NCI-H128 (cell line): ENCODE data around the gene TMC8.

ENCODE experiments used
- DNase-seq: peaks from one replicate; lab custom pipeline; 2025; ENCODE audit not compliant: unreplicated experiment; lab: John Stamatoyannopoulos, UW

Gene TMC8

GRCh38 chr17:78122931-78123249 is 7.7 kb upstream of the TMC8 start:
- DNase-seq = no peak

- DNase-seq = no peak
These were observed 7.2 kb upstream of the TMC8 start for GRCh38 chr17:78123258-78123929.

GRCh38 chr17:78124081-78124835 is 6.3 kb upstream of the TMC8 start:
- no peak for DNase-seq

GRCh38 chr17:78124836-78125137 is 5.8 kb upstream of the TMC8 start:
- no peak for DNase-seq

- DNase-seq = no peak
These were observed 5.2 kb upstream of the TMC8 start for GRCh38 chr17:78125138-78125913.

- no peak for DNase-seq
These were observed 4.3 kb upstream of the TMC8 start for GRCh38 chr17:78125976-78126894.

GRCh38 chr17:78126895-78127238 is 3.7 kb upstream of the TMC8 start:
- no peak for DNase-seq

GRCh38 chr17:78127239-78127887 is 3.2 kb upstream of the TMC8 start:
- no peak for DNase-seq

GRCh38 chr17:78127888-78128550 is 2.6 kb upstream of the TMC8 start:
- DNase-seq = no peak

- DNase-seq = no peak
These were observed 1.8 kb upstream of the TMC8 start, which contains the start of gene TMC6 for GRCh38 chr17:78128551-78129350. Gene TMC6, minus strand, starts transcription at chr17:78128755. Its CDS starts 1,923 bp downstream, at chr17:78126832.

GRCh38 chr17:78129351-78130089 is 1.1 kb upstream of the TMC8 start:
- DNase-seq = no peak

GRCh38 chr17:78130090-78130436 is 508 bp upstream of the TMC8 start:
- no peak for DNase-seq

GRCh38 chr17:78131172-78132083 is 857 bp downstream of the TMC8 start:
- no peak for DNase-seq

GRCh38 chr17:78132084-78132676 is 1.6 kb downstream of the TMC8 start:
- no peak for DNase-seq

- DNase-seq = no peak
These were observed 2.2 kb downstream of the TMC8 start for GRCh38 chr17:78132767-78133178.

- no peak for DNase-seq
These were observed 2.8 kb downstream of the TMC8 start for GRCh38 chr17:78133179-78133951.
